ELF-1 (cell line): Measurements from ENCODE around the gene PMS1.
"Not testable (repeated sequence)": the region's sequence is repeated elsewhere in the genome, so short reads cannot be mapped to it uniquely, and the experiment has no call there.

Experiments used
- DNase-seq: peaks from one replicate; pipeline ENCODE4 v3.0.0-alpha.2; 2016; ENCODE audit warnings: low read depth, low spot score

The PMS1 gene

GRCh38 chr2:189783927-189784867 is at the start of gene PMS1, which contains the start of gene ORMDL1:
Gene PMS1 (plus strand): TSS chr2:189784450. CDS start chr2:189791810, 7,360 bp downstream.
Gene ORMDL1 (minus strand): TSS chr2:189784339. CDS start chr2:189782595, 1,744 bp downstream.
- DNase-seq, result peak; percentile 98

GRCh38 chr2:189751080-189751658 is 33.1 kb upstream of the PMS1 start:
- DNase-seq, result peak; percentile 25

- no peak for DNase-seq
Observed at GRCh38 chr2:189756311-189756952, 27.8 kb upstream of the PMS1 start.

- DNase-seq, result not testable (repeated sequence)
Observed at GRCh38 chr2:189760154-189760553, 24.1 kb upstream of the PMS1 start.

- DNase-seq, result no peak
Observed at GRCh38 chr2:189762229-189762550, 22.1 kb upstream of the PMS1 start.

- DNase-seq, result peak; percentile 96
Observed at GRCh38 chr2:189762551-189763298, 21.5 kb upstream of the PMS1 start, which contains the start of gene OSGEPL1. Gene OSGEPL1 (minus strand): TSS chr2:189762792. CDS start chr2:189761640, 1,152 bp downstream.

- DNase-seq, result no peak
Observed at GRCh38 chr2:189763908-189764661, 20.2 kb upstream of the PMS1 start.

- no peak for DNase-seq
Observed at GRCh38 chr2:189770590-189771322, 13.5 kb upstream of the PMS1 start.

- DNase-seq, result no peak
Observed at GRCh38 chr2:189772212-189772611, 12.0 kb upstream of the PMS1 start.

GRCh38 chr2:189782221-189782671 is 2.0 kb upstream of the PMS1 start:
- no peak for DNase-seq

GRCh38 chr2:189783451-189783926 is 761 bp upstream of the PMS1 start:
- no peak for DNase-seq

- no peak for DNase-seq
Observed at GRCh38 chr2:189791338-189792042, 7.2 kb downstream of the PMS1 start.

GRCh38 chr2:189794310-189794709 is 10.1 kb downstream of the PMS1 start:
- DNase-seq, result no peak

- no peak for DNase-seq
Observed at GRCh38 chr2:189797902-189798301, 13.7 kb downstream of the PMS1 start.

- no peak for DNase-seq
Observed at GRCh38 chr2:189798312-189799029, 14.2 kb downstream of the PMS1 start.

GRCh38 chr2:189799030-189799331 is 14.7 kb downstream of the PMS1 start:
- DNase-seq, result no peak

GRCh38 chr2:189799531-189799930 is 15.3 kb downstream of the PMS1 start:
- DNase-seq, result no peak

GRCh38 chr2:189802396-189802912 is 18.2 kb downstream of the PMS1 start:
- DNase-seq, result no peak

- no peak for DNase-seq
Observed at GRCh38 chr2:189803431-189803830, 19.2 kb downstream of the PMS1 start.
